CD4-positive, alpha-beta T cell treated with Interleukin-17A for 4 hours (primary cell): ENCODE data around the gene PTGR3.

Experiments
- DNase-seq: peaks from one replicate; pipeline ENCODE4 v3.0.0-alpha.2; 2020; ENCODE audit warnings: mixed read lengths

The PTGR3 gene, protein sequence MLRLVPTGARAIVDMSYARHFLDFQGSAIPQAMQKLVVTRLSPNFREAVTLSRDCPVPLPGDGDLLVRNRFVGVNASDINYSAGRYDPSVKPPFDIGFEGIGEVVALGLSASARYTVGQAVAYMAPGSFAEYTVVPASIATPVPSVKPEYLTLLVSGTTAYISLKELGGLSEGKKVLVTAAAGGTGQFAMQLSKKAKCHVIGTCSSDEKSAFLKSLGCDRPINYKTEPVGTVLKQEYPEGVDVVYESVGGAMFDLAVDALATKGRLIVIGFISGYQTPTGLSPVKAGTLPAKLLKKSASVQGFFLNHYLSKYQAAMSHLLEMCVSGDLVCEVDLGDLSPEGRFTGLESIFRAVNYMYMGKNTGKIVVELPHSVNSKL

DNA sequence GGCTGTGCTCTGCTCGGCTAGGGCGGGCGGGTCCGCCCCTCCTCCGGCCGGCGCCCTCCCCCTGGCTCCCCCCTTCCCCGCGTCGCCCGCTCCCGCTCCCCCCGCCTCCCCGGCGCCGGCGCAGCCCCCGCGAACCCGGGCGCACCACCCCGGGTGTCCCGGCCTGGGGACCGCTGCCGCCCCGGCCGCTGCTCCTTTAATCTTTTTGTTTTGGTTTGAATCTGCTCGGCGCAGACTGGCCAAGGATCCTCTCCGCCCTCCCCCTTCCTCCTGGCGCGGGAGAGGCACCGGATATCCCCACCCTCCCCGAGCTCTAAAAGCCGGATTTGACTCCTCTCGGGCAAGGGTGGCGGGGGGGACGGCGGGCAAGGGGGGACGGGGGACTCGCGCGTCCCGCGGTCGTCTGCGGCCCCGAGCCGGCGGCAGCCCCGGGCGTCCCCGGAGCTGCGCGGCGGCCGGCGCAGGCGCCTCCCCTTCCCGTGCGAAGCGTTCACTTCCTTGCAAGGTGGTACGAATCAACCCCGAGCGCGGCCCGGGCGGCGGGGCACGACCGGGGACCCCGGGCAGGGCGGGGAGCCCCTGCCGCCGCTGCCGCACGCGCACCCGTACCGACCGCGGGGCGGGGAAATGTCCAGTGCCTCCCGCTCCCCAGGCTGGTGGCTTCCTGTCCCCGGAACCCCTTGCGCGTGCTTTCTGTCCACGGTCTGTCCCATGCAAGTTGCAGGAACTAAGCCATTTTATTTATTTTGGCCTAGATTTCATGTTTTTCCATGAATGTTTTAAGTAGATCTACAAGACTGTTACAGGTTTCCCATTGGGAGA, at the start of gene PTGR3:
Gene PTGR3, minus strand, starts transcription at position 11 of the 822 bp plus-strand sequence. CDS start 81 bp downstream, outside the sequence.
- DNase-seq: peak; percentile 82

DNA sequence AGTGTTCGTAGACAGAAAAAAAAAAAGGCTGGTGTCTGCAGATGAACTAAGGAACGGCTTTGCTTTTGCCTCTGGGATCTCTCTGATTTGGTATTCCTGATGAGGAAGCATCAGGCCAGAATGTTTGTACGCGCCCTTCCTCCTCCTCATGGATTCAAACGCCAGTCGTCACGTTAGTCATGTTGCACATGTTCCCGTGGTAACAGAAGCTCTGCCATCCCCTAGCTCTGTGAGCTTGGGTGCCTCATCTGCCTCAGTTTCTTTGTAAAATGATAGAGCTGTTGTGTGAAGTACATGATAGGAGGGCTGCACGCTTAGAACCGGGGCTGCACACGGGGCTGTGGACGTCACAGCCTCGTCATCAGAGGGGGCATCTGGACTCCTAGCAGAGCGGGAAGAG, 48.7 kb upstream of the PTGR3 start:
- no peak for DNase-seq

DNA sequence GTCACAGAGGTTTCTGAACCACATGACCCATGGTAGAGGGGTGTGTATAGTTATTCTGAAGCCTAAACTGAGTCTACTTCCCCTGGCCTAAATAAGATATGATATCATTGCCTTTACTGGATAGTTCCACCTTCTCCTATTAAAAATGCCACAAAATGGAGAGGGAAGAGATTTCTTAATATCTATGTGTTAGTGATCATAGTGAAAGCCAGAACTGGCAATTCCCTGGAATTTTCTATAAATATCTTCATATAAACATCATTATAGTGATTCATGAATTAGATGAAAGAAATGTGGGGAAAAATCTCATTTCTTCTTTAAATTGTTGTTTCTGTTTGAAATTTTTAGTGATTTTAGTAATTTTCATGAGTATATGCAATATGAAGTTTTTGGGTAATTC, 47.4 kb upstream of the PTGR3 start:
- no peak for DNase-seq

DNA sequence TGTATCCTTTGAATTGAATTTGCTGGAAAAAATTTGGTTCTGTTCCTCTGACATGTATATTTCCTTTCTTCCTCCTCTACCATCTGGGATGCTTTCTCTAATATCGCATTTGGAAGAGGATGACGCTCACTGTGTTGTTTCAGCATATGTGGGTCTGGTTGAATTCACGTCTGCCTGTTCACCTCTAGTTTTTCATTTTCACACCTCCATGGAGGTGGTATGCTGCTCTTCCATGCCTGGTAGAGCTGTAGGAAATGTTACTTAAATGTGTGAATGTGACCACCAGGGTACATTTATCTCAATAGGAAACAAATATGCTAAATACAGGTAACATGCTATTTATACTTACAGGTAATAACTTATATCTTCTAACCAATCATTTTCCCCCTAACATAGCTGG, 46.2 kb upstream of the PTGR3 start:
- no peak for DNase-seq

DNA sequence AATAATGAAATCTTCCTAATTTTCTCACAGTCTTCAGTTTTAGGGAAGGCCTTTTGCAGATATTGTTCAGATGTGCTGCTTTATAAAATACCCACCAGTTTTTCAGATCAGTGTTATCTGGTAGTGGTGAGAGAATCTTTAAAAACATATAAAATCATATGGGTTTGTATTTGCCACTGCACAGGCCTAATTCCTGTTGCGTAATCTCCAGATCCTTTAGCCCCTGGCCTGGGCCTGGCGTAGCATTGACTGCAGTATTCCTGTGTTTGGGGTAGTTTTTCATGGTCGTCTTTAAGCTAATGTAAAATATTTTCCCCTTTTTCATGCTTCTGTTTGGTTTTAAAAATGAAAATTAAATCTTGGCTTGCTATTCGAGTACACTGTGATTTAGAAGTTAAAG, 44.8 kb upstream of the PTGR3 start:
- no peak for DNase-seq

DNA sequence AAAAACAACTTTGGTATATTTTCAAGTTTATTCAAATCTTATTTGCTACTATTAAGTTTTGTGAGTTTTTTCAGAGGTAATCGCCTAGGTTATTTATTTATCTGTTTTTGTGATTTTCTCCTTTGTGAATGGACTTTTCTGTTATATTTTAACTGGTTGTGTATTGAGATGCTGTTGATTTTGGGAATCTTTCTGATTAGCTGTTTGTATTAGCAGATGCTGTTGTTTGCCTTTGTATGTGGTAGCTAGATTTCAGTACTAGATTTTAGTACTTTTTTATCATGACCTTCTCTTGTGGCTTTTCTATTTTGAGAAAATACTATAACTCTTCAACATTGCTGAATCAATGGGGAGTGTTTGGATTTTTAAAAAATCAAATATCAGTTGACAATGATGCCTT, 44.1 kb upstream of the PTGR3 start:
- no peak for DNase-seq

DNA sequence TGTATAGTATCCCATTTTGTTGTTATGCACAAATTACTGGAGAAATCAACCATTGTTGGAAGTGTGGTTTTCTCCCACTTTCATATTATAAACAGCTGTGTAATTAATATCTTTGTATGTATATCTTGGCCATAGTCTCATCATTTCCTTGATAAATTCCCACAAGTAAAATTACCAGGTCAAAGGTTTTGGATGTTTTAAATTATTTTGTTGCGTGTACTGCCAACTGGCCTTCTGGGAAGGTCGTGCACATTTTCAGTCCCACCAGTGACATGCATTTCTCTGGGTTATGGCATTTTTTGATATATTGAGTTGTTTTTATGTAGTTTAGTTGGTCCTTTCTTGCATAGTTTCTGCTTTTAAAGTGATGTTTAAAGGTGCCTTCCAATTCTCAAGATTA, 43.2 kb upstream of the PTGR3 start:
- no peak for DNase-seq

DNA sequence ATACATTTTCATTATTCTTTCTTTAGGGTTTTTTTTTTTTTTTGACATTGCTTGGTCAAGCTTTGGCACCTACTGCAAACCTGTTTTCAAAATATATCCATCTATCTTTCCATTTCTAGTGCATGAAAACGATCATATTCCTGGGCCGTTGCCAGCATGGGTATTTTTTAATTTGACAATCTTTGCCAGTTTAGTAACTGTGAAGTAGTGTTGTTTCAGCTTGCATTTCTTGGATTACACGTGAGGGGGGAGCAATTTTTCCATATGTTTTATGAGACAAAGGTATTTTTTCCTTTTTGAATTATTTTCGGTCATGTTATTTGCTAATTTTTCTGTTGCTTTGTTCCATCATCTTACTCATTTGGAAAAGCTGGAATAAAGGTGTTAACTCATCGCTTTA, 42.5 kb upstream of the PTGR3 start:
- no peak for DNase-seq

DNA sequence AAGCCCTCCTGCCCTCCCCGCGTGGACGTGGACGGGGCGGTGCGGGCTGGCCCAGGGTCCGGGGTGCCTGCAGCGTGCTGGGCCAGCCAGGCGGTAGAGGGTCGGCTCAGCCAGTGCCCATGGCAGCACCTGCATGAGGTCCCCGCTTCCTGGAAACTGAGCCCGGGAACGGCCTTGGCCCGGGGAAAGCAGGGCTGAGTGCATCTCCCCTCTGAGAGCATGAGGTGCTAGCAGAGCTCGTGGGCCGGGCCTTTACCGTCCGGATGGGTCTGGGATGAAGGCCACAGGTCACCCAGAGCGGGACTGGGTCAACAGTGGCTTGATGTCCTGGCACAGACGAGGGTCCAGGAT, 41.5 kb upstream of the PTGR3 start:
- DNase-seq: no peak

DNA sequence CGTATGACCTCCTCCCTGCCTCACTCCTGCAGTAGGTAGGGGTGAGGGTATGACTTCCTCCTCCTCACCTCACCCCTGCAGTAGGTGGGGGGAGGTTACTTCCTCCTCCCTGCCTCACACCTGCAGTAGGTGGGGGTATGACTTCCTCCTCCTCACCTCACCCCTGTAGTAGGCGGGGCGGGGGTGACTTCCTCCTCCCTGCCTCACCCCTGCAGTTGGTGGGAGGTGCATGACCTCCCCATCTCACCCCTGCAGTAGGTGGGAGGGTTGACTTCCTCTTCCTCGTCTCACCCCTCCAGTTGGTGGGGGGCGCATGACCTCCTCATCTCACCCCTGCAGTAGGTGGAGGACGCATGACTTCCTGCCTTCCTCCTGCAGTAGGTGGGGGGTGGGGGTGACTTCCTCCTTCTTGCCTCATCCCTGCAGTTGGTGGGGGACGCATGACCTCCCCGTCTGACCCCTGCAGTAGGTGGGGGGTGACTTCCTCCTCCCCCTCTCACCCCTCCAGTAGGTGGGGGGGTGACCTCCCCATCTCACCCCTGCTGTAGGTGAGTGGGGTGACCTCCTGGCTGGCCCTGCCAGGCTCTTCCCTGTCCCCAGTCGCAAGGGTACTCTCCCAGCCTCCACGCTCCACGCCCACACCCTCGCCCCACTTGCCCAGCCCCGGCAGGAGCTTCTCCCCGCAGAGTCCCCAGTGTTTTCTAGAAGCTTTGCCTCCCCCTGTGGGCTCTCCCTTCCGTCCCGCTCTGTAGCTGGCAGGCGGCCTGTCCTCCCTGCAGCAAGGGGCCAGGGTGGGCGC, 40.9 kb upstream of the PTGR3 start:
- DNase-seq: peak; percentile 31

DNA sequence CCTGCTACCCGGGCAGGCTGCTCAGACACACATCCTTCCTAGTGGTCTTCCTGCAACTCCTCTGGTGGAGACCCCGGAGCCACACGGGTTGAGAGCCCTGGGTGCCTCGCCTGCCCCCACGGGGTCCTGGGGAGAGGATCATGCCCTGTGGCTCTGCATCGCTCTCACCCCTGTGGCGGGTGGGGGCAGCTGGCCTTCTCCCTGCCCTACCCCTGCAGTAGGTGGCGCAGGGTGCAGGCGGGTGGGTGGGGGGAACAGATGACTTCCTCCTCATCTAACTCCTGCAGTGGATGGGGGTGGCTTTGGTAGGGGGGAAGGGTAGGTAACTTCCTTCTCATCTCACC, 40.2 kb upstream of the PTGR3 start:
- no peak for DNase-seq

DNA sequence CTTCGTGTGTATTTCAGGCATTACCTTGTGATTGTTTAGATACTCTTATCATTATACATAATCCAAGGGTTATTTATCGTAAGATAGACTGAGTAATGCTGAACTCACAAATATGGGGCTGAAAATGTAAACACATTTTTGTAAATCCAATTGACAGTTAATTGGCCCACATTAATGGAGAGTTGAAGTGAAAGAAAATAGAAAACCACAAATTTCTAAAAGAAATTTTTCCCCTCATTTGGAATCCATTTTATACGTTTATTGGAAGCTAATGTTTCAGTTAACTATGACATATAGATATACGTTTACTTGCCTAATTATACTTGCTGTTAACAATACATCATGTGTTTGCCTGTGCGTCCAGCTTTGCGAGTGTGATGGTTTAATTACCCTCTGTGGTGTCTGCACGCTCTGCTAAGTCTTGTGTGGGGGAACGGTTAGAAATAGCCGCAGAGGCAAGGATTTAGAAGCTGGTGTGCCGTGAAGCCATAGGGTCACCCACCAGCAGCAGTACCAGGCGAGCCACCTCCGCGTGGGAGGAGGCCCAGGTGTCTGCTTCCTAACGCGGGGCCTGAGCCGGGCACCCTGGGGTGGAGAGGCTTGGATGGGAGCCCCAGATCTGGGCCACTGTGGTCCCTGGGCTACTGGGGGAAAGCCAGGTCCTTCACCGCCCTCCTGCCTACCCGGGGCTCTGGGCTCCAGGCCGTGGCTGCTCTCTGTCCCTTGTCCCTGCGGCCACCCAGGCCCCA, 39.7 kb upstream of the PTGR3 start:
- DNase-seq: no peak

DNA sequence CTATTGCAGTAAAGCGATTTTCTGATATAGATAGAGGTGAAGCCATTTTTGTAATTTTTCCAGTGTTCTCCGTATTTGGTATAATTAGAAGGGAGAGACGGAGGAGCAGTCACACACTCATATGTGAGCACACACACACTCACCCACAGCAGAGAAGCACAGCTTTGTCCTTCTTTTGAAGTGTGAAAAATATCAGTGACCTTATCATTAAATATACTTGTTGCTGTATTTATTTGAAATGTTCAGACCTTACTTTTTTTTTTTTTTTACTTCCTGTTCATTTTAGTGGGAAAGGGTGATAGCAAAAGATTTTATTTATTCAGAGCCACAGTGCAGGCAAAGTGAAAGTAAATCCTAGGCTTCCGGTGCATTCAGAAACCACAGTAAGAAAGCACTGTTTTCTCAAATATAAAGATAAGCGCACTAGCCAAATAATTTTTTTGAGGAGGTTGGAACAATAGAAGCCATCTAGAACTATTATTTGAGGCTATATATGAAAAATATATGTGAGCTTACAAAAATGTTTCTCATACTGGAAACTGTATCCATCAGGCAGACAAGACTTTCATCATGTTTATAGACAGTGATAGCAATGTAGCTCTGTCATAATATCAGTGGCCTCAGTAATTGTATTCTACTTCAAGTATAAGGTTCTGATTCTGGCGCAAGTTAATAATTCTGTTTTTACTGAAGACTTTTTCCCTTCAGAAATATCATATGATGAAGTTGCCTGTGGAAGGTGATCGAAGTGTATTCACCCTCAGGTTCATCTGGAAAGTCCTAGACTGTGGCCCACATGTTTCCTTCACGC, 38.9 kb upstream of the PTGR3 start:
- peak; percentile 29 for DNase-seq

DNA sequence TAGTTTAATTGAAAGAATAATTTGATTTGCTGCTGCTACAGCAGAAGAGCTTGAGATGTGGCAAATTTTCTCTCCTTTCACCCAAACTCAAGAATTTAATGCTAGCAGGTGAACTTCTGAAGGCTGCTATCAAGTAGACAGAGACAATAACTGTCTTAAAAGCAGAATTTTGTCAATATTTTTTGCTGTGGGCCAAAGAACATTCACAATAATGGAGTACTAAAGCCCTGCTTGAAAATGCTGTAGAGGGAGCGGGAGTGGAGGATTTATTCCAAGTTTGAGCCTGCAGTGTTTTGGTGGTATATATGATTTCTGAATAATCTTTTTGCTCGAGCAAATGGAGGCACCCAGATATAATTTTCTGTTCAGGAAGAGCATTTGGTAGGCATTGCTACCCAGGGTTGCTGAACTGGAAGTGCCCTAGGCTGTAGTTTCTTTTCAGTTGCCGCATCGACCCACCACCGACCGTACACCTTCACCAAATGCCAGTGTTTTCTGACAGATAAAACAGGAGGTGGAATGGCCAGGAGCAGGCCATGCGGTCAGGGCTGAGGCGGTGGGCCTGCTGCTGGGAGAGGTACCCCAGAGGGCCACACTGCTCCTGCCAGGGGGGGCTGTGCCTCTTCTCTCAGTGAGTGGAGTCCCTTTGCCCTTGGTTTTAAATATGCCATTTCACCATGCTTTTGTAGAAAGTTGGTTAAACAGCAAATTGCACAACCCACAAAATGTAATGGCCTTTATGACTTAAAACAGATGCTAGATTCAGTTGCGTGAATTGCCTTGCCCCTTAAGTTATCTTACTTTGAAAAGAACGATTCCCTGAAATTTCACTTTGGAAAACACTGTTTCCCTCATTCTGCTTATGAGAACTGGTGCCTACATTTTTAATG, 38.0 kb upstream of the PTGR3 start:
- peak; percentile 29 for DNase-seq

DNA sequence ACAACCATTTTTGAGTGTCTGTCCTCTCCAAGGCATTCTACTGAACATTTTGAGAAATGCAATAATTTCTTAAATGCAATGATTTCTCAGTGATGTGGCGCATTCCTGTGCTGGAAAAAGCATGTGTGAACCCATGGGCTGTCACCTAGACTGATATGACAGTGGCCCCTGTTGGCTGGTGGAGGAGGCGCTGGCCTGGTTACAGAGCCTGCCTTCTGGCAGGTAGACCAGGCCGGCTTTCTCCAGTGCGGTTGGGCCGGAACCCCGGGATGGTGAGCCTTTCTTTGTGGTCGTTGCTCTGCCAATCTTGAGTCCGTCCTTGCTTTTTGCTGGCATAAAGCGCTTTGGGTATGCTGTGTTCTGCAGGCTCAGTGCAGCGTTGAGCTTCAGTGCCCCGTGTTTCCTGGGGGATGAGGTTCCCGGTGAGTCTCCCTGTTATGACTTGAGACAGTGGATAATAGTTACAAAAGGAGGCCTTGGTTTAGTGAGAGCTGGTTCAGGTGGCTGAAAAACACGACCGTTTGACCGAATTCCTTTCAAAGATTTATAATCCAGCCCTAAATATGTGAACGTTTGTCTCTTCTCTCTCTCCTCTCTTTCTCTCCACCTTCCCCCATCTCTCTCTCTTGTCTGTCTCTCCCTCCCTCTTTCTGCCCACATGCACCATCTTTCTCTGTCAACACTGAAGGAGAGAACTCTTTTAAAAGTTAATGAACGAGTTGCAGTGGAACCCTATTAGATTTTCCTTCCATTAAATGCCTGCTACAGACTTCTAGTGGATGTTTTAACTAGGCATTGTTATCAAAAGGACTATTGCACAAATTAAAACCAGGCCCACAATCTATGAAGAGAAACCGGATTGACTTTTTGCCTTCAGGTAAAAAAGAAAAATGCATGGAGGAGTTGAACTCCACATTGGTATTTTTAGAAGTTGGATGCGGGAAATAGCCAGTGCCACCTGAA, 35.7 kb upstream of the PTGR3 start:
- DNase-seq: peak; percentile 48

DNA sequence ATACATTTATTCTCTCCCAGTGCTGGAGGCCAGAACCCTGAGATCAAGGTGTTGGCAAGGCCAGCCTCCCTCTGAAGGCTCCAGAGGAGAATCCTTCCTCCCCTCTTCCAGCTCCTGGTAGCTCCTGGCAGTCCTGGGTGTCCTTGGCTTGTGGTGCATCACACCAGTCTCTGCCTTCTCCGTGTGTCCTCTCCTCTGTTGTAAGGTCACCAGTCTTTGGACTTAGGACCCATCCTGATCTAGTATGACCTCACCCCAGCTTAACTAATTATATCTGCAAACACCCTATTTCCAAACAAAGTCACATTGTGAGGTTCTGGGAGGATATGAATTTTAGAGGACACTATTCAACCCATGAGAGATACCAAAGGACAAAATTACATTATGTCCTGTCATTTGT, 32.8 kb upstream of the PTGR3 start:
- DNase-seq: no peak

DNA sequence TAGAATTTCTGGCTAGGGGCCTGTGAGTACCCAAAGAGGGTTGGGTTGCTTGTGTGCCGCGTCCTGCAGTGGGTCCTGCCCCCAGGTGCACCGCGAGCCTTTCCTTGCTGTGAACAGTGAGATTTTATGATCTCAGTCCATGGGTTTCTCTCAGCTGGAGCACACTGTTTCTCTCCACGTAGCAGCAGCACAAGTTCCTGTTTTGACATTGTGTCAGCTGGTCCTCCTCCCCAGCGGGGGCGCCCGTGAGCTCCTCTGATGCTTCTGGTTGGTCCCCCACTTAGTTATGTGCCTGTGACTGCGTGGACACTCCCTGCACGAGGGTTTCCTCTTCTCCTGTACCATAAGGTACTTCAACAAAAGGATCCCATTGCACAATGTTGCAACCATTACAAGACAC, 31.5 kb upstream of the PTGR3 start:
- DNase-seq: no peak

DNA sequence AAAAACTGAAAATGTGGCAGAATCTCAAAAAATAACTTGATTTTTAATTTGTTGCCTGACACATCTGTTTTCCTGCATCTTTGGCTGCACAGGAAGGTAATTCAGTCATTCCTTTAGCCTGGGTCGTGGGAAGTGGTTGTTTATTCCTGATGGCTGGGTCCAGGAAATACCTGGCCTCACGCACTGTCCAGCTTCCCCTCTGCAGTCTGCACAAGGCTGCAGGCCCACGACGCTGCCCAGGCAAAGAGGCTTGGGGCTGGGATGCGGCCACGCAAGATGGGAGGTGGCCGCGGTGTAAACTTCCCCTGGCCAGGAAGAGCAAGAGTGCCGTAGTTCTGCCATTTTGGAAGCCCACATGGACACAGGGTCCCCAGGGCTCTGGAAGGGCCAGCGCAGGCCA, 29.8 kb upstream of the PTGR3 start:
- no peak for DNase-seq

DNA sequence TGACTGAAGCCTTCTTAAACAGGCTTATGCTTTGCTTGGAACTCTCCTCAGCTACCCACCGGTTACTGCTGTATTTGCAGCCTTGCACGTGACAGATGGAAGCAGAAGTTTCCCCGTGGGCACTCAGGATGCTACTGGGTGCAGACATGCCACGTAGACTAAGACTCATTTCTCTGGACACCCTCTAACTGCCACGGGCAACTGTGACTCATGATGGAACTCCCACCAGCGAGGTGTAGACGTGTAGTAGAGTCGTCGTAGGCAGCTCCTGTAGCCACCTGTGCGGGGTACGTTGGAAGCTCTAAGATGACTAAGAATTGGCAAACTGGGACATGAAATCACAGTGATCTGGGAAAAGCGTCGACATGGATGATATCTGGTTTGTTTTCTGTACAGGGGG, 29.2 kb upstream of the PTGR3 start:
- no peak for DNase-seq

DNA sequence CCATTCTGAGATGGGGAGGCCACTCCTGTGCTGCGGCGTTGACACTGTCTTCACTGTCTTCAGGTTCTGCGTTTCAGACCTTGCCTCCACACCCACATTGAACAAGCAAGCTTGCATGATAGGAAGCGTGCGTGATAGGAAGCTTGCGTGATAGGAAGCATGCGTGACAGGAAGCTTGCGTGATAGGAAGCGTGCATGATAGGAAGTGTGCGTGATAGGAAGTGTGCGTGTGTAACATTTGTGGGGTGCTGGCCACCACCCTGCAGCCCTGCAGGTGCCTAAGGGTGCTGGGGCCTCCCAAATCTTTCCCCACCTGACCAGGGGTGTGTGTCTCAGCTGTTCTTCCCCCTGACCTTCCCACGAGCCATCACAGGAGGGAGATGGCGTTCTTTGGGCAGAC, 27.0 kb upstream of the PTGR3 start:
- DNase-seq: no peak
